NB4 (cell line): Measurements from ENCODE around the gene SRGN.

ENCODE experiments used
- DNase-seq: peaks from one replicate; pipeline ENCODE4 v3.0.0; 2010; ENCODE audit warnings: low read depth
- H3K4me3 ChIP-seq: one replicate; pipeline ENCODE4 v1.5.1; 2011; ENCODE audit warnings: mild to moderate bottlenecking, low read depth, low read length, moderate library complexity
- CTCF ChIP-seq: IDR thresholded peaks from one replicate; pipeline ENCODE4 v1.5.1; 2012; ENCODE audit warnings: low read depth, low read length
- MAX ChIP-seq: IDR thresholded peaks from 2 replicates; pipeline ENCODE4 v1.6.1; 2011; ENCODE audit warnings: low read depth, low read length
- MYC ChIP-seq: IDR thresholded peaks from 2 replicates; pipeline ENCODE4 v1.6.1; 2011; ENCODE audit warnings: low read depth, low read length
- POLR2A ChIP-seq: IDR thresholded peaks from 2 replicates; pipeline ENCODE4 v1.6.1; 2011; ENCODE audit warnings: mild to moderate bottlenecking; ENCODE audit not compliant: insufficient read length; ENCODE audit errors: extremely low read depth

SRGN gene

GRCh38 chr10:69089638-69090599, 2.0 kb downstream of the SRGN start:
- TF ChIP-seq MAX (peak; percentile 85), POLR2A (peak; percentile 23), CTCF (no peak), MYC (peak; percentile 70)
- peak; percentile 83 for DNase-seq
- H3K4me3 ChIP-seq, result peak overlapping the region; percentile 93

GRCh38 chr10:69090685-69091084, 2.8 kb downstream of the SRGN start:
- peak overlapping the region; percentile 93 for H3K4me3 ChIP-seq
- peak; percentile 52 for DNase-seq
- TF ChIP-seq MAX (0 out of 2 replicates have a peak, but pooled peaks have one; percentile 44), CTCF (no peak), POLR2A (no peak), MYC (peak; percentile 34; the same call in 1 of the 2 replicates)

GRCh38 chr10:69091143-69091651, 3.3 kb downstream of the SRGN start:
- peak overlapping the region; percentile 93 for H3K4me3 ChIP-seq
- TF ChIP-seq CTCF (no peak), MAX (no peak), MYC (no peak), POLR2A (no peak)
- DNase-seq, result peak; percentile 54

- DNase-seq, result peak; percentile 90
- TF ChIP-seq POLR2A (peak; percentile 12), MAX (no peak), CTCF (peak; percentile 54), MYC (no peak)
- peak overlapping the region; percentile 69 for H3K4me3 ChIP-seq
Observed at GRCh38 chr10:69092959-69093850, 5.3 kb downstream of the SRGN start.

- peak; percentile 68 for DNase-seq
- H3K4me3 ChIP-seq, result peak overlapping the region; percentile 69
- TF ChIP-seq POLR2A, result no peak
- no peak for TF ChIP-seq MAX
- TF ChIP-seq MYC, result no peak
- peak; percentile 23 for TF ChIP-seq CTCF
Observed at GRCh38 chr10:69093933-69094332, 6.0 kb downstream of the SRGN start.
